GM06990 (cell line): Measurements from ENCODE around the gene SOWAHB.

Experiments used
- DNase-seq: peaks from one replicate; pipeline ENCODE4 v3.0.0-alpha.2; 2011; ENCODE audit not compliant: insufficient read length; ENCODE audit errors: extremely low read depth
- H3K27me3 ChIP-seq: replicated peaks from 2 replicates; pipeline ENCODE4 v1.6.0; 2011; ENCODE audit warnings: low read length; ENCODE audit not compliant: control insufficient read depth, insufficient read depth
- H3K36me3 ChIP-seq: 2 replicates; pipeline ENCODE4 v1.5.1; 2011; ENCODE audit warnings: low read length; ENCODE audit not compliant: control insufficient read depth, insufficient read depth
- H3K4me3 ChIP-seq: replicated peaks from 2 replicates; pipeline ENCODE4 v1.5.1; 2011; ENCODE audit warnings: low read depth, mild to moderate bottlenecking, control low read depth, low read length
- CTCF ChIP-seq: IDR thresholded peaks from 2 replicates; pipeline ENCODE4 v1.5.1; 2011; ENCODE audit warnings: low read length, control low read depth, mild to moderate bottlenecking, inconsistent platforms; ENCODE audit not compliant: insufficient read depth, poor library complexity, severe bottlenecking

The SOWAHB gene

GRCh38 chr4:76931576-76932276 lies 33.8 kb upstream of the SOWAHB start:
- TF ChIP-seq CTCF, result no peak
- no peaks in the 10 kb centered on the region for H3K27me3 ChIP-seq
- DNase-seq, result no peak
- no peaks in the 10 kb centered on the region for H3K36me3 ChIP-seq
- no peak overlapping the region for H3K4me3 ChIP-seq

GRCh38 chr4:76931087-76931486 lies 33.1 kb upstream of the SOWAHB start:
- no peaks in the 10 kb centered on the region for H3K36me3 ChIP-seq
- no peak for TF ChIP-seq CTCF
- DNase-seq, result no peak
- no peak overlapping the region for H3K4me3 ChIP-seq
- no peaks in the 10 kb centered on the region for H3K27me3 ChIP-seq

- DNase-seq, result no peak
- Histone ChIP-seq H3K36me3 (no peaks in the 10 kb centered on the region), H3K27me3 (no peaks in the 10 kb centered on the region), H3K4me3 (no peak overlapping the region)
- TF ChIP-seq CTCF, result no peak
Measured at GRCh38 chr4:76930685-76931084, 32.7 kb upstream of the SOWAHB start.

- Histone ChIP-seq H3K4me3 (no peak overlapping the region), H3K27me3 (no peaks in the 10 kb centered on the region), H3K36me3 (no peaks in the 10 kb centered on the region)
- no peak for DNase-seq
- no peak for TF ChIP-seq CTCF
Measured at GRCh38 chr4:76926841-76927240, 28.9 kb upstream of the SOWAHB start.

GRCh38 chr4:76923619-76924357 lies 25.8 kb upstream of the SOWAHB start:
- Histone ChIP-seq H3K36me3 (no peaks in the 10 kb centered on the region), H3K27me3 (no peaks in the 10 kb centered on the region), H3K4me3 (no peak overlapping the region)
- TF ChIP-seq CTCF, result no peak
- DNase-seq, result no peak
